HG03521 (cell line): Measurements from ENCODE around the gene DHX34.
"Not testable (repeated sequence)": the region's sequence is repeated elsewhere in the genome, so short reads cannot be mapped to it uniquely, and the experiment has no call there.

Source experiments
- ATAC-seq: cut with Tn5 transposase; IDR thresholded peaks from one replicate; pipeline ENCODE4 v1.9.1; 2021; ENCODE audit warnings: mild to moderate bottlenecking, moderate library complexity; ENCODE audit not compliant: unreplicated experiment

The DHX34 gene

GRCh38 chr19:47363758-47364531, 14.8 kb downstream of the DHX34 start:
- ATAC-seq = no peak

GRCh38 chr19:47365455-47365854, 16.3 kb downstream of the DHX34 start:
- ATAC-seq = not testable (repeated sequence)

- no peak for ATAC-seq
These were observed 21.0 kb downstream of the DHX34 start for GRCh38 chr19:47370045-47370611.

- no peak for ATAC-seq
These were observed 22.1 kb downstream of the DHX34 start for GRCh38 chr19:47371261-47371660.

GRCh38 chr19:47372603-47373002, 23.5 kb downstream of the DHX34 start:
- ATAC-seq = no peak

- no peak for ATAC-seq
These were observed 24.4 kb downstream of the DHX34 start for GRCh38 chr19:47373246-47374240.

GRCh38 chr19:47374876-47375693, 26.0 kb downstream of the DHX34 start:
- ATAC-seq = no peak

- no peak for ATAC-seq
These were observed 26.8 kb downstream of the DHX34 start for GRCh38 chr19:47375694-47376588.

GRCh38 chr19:47376589-47377144, 27.6 kb downstream of the DHX34 start:
- ATAC-seq = no peak

GRCh38 chr19:47377208-47377701, 28.1 kb downstream of the DHX34 start:
- no peak for ATAC-seq

- ATAC-seq = no peak
These were observed 28.7 kb downstream of the DHX34 start for GRCh38 chr19:47377801-47378200.

- no peak for ATAC-seq
These were observed 29.1 kb downstream of the DHX34 start for GRCh38 chr19:47378246-47378645.

- ATAC-seq = no peak
These were observed 30.3 kb downstream of the DHX34 start for GRCh38 chr19:47379381-47379938.

GRCh38 chr19:47380559-47380958, 31.4 kb downstream of the DHX34 start:
- ATAC-seq = no peak

- no peak for ATAC-seq
These were observed 32.0 kb downstream of the DHX34 start for GRCh38 chr19:47381121-47381520.

- ATAC-seq = no peak
These were observed 32.7 kb downstream of the DHX34 start for GRCh38 chr19:47381653-47382279.

GRCh38 chr19:47383890-47384289, 34.8 kb downstream of the DHX34 start:
- not testable (repeated sequence) for ATAC-seq

- ATAC-seq = not testable (repeated sequence)
These were observed 35.4 kb downstream of the DHX34 start for GRCh38 chr19:47384533-47384932.
